Measurements from ENCODE around the gene OR9Q1. TPM values are rescaled to one million over a fixed set of nuclear protein-coding genes. Genes with fewer than 3 reads are reported as not detected.

The OR9Q1 gene
- total RNA-seq, 1 experiment from 2014 or later, result not detected

GRCh38 chr11:58070585-58070984 is 46.9 kb downstream of the OR9Q1 start:
- DNase-seq (ENCODE audit: low read depth, low spot score), result peak; percentile 67
- in situ Hi-C loops (cut with HindIII; ENCODE audit: low pct_unique_long_range_greater_than_20kb, low sequenced_read_pairs), result no loop called here

- in situ Hi-C loops (cut with HindIII; ENCODE audit: low pct_unique_long_range_greater_than_20kb, low sequenced_read_pairs), result no loop called here
- DNase-seq (ENCODE audit: low read depth, low spot score), result no peak
Observed at GRCh38 chr11:58075781-58076180, 52.1 kb downstream of the OR9Q1 start.

GRCh38 chr11:58086528-58086927 is 62.8 kb downstream of the OR9Q1 start:
- in situ Hi-C loops (cut with HindIII; ENCODE audit: low pct_unique_long_range_greater_than_20kb, low sequenced_read_pairs), result no loop called here
- DNase-seq (ENCODE audit: low read depth, low spot score), result no peak

GRCh38 chr11:58097437-58097836 is 73.8 kb downstream of the OR9Q1 start:
- in situ Hi-C loops (cut with HindIII; ENCODE audit: low pct_unique_long_range_greater_than_20kb, low sequenced_read_pairs), result no loop called here
- DNase-seq (ENCODE audit: low read depth, low spot score), result no peak

GRCh38 chr11:58121096-58121495 is 97.4 kb downstream of the OR9Q1 start:
- in situ Hi-C loops (cut with HindIII; ENCODE audit: low pct_unique_long_range_greater_than_20kb, low sequenced_read_pairs), result no loop called here
- DNase-seq (ENCODE audit: low read depth, low spot score), result no peak

- no peak for DNase-seq (ENCODE audit: low read depth, low spot score)
- in situ Hi-C loops (cut with HindIII; ENCODE audit: low pct_unique_long_range_greater_than_20kb, low sequenced_read_pairs), result no loop called here
Observed at GRCh38 chr11:58125469-58125868, 101.8 kb downstream of the OR9Q1 start, which contains the start of gene OR9I1. TSS of gene OR9I1 (minus strand) at chr11:58125530. CDS start at chr11:58119444, 6,086 bp downstream.

- no peak for DNase-seq (ENCODE audit: low read depth, low spot score)
- in situ Hi-C loops (cut with HindIII; ENCODE audit: low pct_unique_long_range_greater_than_20kb, low sequenced_read_pairs), result no loop called here
Observed at GRCh38 chr11:58127350-58127749, 103.7 kb downstream of the OR9Q1 start.

- DNase-seq (ENCODE audit: low read depth, low spot score), result no peak
- in situ Hi-C loops (cut with HindIII; ENCODE audit: low pct_unique_long_range_greater_than_20kb, low sequenced_read_pairs), result no loop called here
Observed at GRCh38 chr11:58133309-58134076, 109.8 kb downstream of the OR9Q1 start.

- in situ Hi-C loops (cut with HindIII; ENCODE audit: low pct_unique_long_range_greater_than_20kb, low sequenced_read_pairs), result no loop called here
- DNase-seq (ENCODE audit: low read depth, low spot score), result peak; percentile 28
Observed at GRCh38 chr11:58134151-58134550, 110.5 kb downstream of the OR9Q1 start.

GRCh38 chr11:58135171-58135570 is 111.5 kb downstream of the OR9Q1 start:
- no peak for DNase-seq (ENCODE audit: low read depth, low spot score)
- in situ Hi-C loops (cut with HindIII; ENCODE audit: low pct_unique_long_range_greater_than_20kb, low sequenced_read_pairs), result no loop called here

- no peak for DNase-seq (ENCODE audit: low read depth, low spot score)
- in situ Hi-C loops (cut with HindIII; ENCODE audit: low pct_unique_long_range_greater_than_20kb, low sequenced_read_pairs), result no loop called here
Observed at GRCh38 chr11:58142761-58143160, 119.1 kb downstream of the OR9Q1 start.

GRCh38 chr11:58152781-58153180 is 129.1 kb downstream of the OR9Q1 start:
- DNase-seq (ENCODE audit: low read depth, low spot score), result no peak
- in situ Hi-C loops (cut with HindIII; ENCODE audit: low pct_unique_long_range_greater_than_20kb, low sequenced_read_pairs), result no loop called here

- no peak for DNase-seq (ENCODE audit: low read depth, low spot score)
- in situ Hi-C loops (cut with HindIII; ENCODE audit: low pct_unique_long_range_greater_than_20kb, low sequenced_read_pairs), result no loop called here
Observed at GRCh38 chr11:58164389-58164788, 140.7 kb downstream of the OR9Q1 start.

GRCh38 chr11:58164990-58165389 is 141.3 kb downstream of the OR9Q1 start:
- in situ Hi-C loops (cut with HindIII; ENCODE audit: low pct_unique_long_range_greater_than_20kb, low sequenced_read_pairs), result no loop called here
- DNase-seq (ENCODE audit: low read depth, low spot score), result no peak

- in situ Hi-C loops (cut with HindIII; ENCODE audit: low pct_unique_long_range_greater_than_20kb, low sequenced_read_pairs), result no loop called here
- DNase-seq (ENCODE audit: low read depth, low spot score), result peak; percentile 40
Observed at GRCh38 chr11:58165504-58166106, 141.9 kb downstream of the OR9Q1 start.

- no peak for DNase-seq (ENCODE audit: low read depth, low spot score)
- in situ Hi-C loops (cut with HindIII; ENCODE audit: low pct_unique_long_range_greater_than_20kb, low sequenced_read_pairs), result no loop called here
Observed at GRCh38 chr11:58177409-58178054, 153.9 kb downstream of the OR9Q1 start.

GRCh38 chr11:58178444-58178843 is 154.8 kb downstream of the OR9Q1 start:
- no peak for DNase-seq (ENCODE audit: low read depth, low spot score)
- in situ Hi-C loops (cut with HindIII; ENCODE audit: low pct_unique_long_range_greater_than_20kb, low sequenced_read_pairs), result no loop called here

- DNase-seq (ENCODE audit: low read depth, low spot score), result no peak
- in situ Hi-C loops (cut with HindIII; ENCODE audit: low pct_unique_long_range_greater_than_20kb, low sequenced_read_pairs), result no loop called here
Observed at GRCh38 chr11:58179648-58180047, 156.0 kb downstream of the OR9Q1 start.

GRCh38 chr11:58186938-58187337 is 163.3 kb downstream of the OR9Q1 start:
- DNase-seq (ENCODE audit: low read depth, low spot score), result no peak
- in situ Hi-C loops (cut with HindIII; ENCODE audit: low pct_unique_long_range_greater_than_20kb, low sequenced_read_pairs), result no loop called here

Measured in SK-MEL-5 (cell line).